Fibroblast of skin of scalp (primary cell): ENCODE results near the gene OR5M10. TPM values are rescaled to one million over a fixed set of nuclear protein-coding genes. Genes with fewer than 3 reads are reported as not detected.
"Not testable (repeated sequence)": the region's sequence is repeated elsewhere in the genome, so short reads cannot be mapped to it uniquely, and the experiment has no call there.

Source experiments
- DNase-seq: peaks from one replicate; pipeline ENCODE4 v3.0.0-alpha.2; 2013
- polyA plus RNA-seq, 2 experiments: library from polyadenylated mRNA; unstranded; fragments of 120-200 nt; gene quantifications; one replicate each; pipeline ENCODE4 v1.2.1, GENCODE V29; 2013; ENCODE audit not compliant: insufficient read length in 2 of 2

Gene OR5M10
- not detected for polyA plus RNA-seq (2013, experiment 1 of 2; ENCODE audit: insufficient read length)
- not detected for polyA plus RNA-seq (2013, experiment 2 of 2; ENCODE audit: insufficient read length)

GRCh38 chr11:56577621-56578020 is at the start of gene OR5M10:
Gene OR5M10 (minus strand): TSS chr11:56577721. CDS start chr11:56577721, 0 bp downstream.
- DNase-seq, result no peak

GRCh38 chr11:56625946-56626345 is 48.4 kb upstream of the OR5M10 start:
- DNase-seq, result peak; percentile 17

- peak; percentile 59 for DNase-seq
Measured at GRCh38 chr11:56624661-56625110, 47.2 kb upstream of the OR5M10 start.

GRCh38 chr11:56611174-56611573 is 33.7 kb upstream of the OR5M10 start:
- DNase-seq, result no peak

GRCh38 chr11:56592088-56592717 is 14.7 kb upstream of the OR5M10 start:
- not testable (repeated sequence) for DNase-seq

GRCh38 chr11:56558574-56558973 is 18.9 kb downstream of the OR5M10 start:
- no peak for DNase-seq

GRCh38 chr11:56554691-56555090 is 22.8 kb downstream of the OR5M10 start:
- not testable (repeated sequence) for DNase-seq

GRCh38 chr11:56545531-56545930 is 32.0 kb downstream of the OR5M10 start:
- no peak for DNase-seq

GRCh38 chr11:56543739-56544138 is 33.8 kb downstream of the OR5M10 start:
- DNase-seq, result no peak

- no peak for DNase-seq
Measured at GRCh38 chr11:56543157-56543556, 34.4 kb downstream of the OR5M10 start, which contains the start of gene OR5M11. Gene OR5M11 (minus strand): TSS chr11:56543257. CDS start chr11:56543257, 0 bp downstream.

- DNase-seq, result no peak
Measured at GRCh38 chr11:56533054-56533740, 44.3 kb downstream of the OR5M10 start.

- no peak for DNase-seq
Measured at GRCh38 chr11:56531856-56532255, 45.7 kb downstream of the OR5M10 start.
